Dendritic cell treated with granulocyte-macrophage colony-stimulating factor and Interleukin-4, amounts not matched to agents 40 ng/mL and 50 ng/mL, for 4 days (primary cell): ENCODE results near the gene SCYL2.
"Not testable (repeated sequence)": the region's sequence is repeated elsewhere in the genome, so short reads cannot be mapped to it uniquely, and the experiment has no call there.

Source experiments
- H3K27ac Mint-ChIP-seq: one replicate; pipeline ENCODE4 v1.8.0; 2022; ENCODE audit warnings: mild to moderate bottlenecking, mixed read lengths
- H3K27me3 Mint-ChIP-seq: one replicate; pipeline ENCODE4 v1.8.0; 2022; ENCODE audit warnings: mild to moderate bottlenecking, mixed read lengths
- H3K36me3 Mint-ChIP-seq: one replicate; pipeline ENCODE4 v1.8.0; 2022; ENCODE audit warnings: low read depth, mixed read lengths
- H3K4me1 Mint-ChIP-seq: one replicate; pipeline ENCODE4 v1.8.0; 2022; ENCODE audit warnings: low read depth, mixed read lengths
- H3K4me3 Mint-ChIP-seq: one replicate; pipeline ENCODE4 v1.8.0; 2022; ENCODE audit warnings: mild to moderate bottlenecking, moderate library complexity, mixed read lengths
- H3K9me3 Mint-ChIP-seq: one replicate; pipeline ENCODE4 v1.8.0; 2022; ENCODE audit warnings: mixed read lengths
- intact Hi-C: fragments of 100-400 bp; cut with micrococcal nuclease; formaldehyde crosslinking; loops from one replicate; pipeline ENCODE4 v1.15.0; 2022

Gene SCYL2

DNA sequence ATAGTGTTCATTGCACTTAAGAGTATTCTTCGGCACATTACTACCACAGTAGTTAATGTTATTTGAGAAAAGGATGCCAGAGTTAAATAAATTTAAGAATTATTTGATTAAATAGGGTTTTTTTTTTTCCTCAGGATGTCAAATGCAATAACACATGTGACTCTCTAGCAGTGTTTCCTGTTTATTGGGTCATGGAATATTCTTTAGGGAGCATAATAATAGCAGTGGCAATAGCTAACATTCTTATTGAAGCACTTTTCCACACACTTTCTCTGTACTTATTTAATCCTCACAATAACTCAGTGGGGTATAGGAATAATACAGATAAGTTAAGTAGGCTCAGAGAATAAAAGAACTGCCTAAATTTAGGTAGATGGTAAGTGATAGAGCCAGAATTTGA lies 44.3 kb downstream of the SCYL2 start:
- H3K27ac Mint-ChIP-seq, result no peak overlapping the region
- H3K36me3 Mint-ChIP-seq, result peaks cover 56% of the 10 kb centered on the region
- intact Hi-C loops, result loop anchor here (10.0 kb wide), 1 partner anchor 237 kb away; no protein-coding TSS in a partner anchor
- no peak overlapping the region for H3K4me3 Mint-ChIP-seq
- H3K9me3 Mint-ChIP-seq, result peaks cover 7% of the 10 kb centered on the region
- H3K4me1 Mint-ChIP-seq, result no peaks in the 10 kb centered on the region
- no peaks in the 10 kb centered on the region for H3K27me3 Mint-ChIP-seq

DNA sequence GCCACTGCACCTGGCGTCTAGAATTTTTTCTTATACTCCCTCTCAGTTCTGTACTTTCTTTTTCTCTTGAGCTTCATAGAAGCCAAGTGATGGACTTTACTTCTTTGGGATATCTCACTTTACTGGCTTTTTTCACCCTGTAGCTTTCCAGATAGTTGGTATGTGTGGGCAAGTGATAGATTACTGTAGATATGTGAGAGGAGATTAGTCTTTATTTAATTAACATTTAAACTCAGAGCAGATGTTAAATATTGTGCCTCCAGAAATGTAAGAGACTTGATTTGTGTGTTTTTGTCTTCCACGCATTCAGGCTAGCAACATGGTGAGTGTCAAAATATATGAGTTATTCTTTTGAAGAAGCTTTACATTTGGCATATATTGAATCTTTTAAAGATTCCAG lies 50.4 kb downstream of the SCYL2 start:
- Mint-ChIP-seq H3K4me3 (no peak overlapping the region), H3K9me3 (no peaks in the 10 kb centered on the region), H3K27me3 (no peaks in the 10 kb centered on the region), H3K4me1 (peaks cover 10% of the 10 kb centered on the region), H3K36me3 (peaks cover 58% of the 10 kb centered on the region), H3K27ac (no peak overlapping the region)
- intact Hi-C loops, result loop anchor here (10.0 kb wide), 1 partner anchor 243 kb away; no protein-coding TSS in a partner anchor

DNA sequence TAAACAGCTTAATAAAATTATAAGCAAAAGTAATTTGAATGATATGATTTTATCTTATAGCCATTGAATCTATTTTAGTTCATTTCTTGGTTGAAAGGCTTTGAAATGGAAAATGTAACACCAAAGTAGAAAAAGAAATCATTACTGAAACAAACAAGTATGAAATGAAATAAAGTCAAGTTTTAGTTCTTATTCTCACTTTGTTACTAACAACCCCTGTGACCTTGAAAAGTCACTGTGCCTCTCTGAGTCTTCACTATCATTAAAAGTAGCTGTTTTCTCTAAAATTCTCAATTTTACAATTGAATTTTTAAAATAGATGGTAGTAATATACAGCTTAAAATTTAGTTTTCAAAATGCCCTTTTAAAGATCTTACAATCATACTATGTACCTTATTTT lies 57.5 kb downstream of the SCYL2 start:
- Mint-ChIP-seq H3K27me3 (no peaks in the 10 kb centered on the region), H3K27ac (no peak overlapping the region), H3K36me3 (peaks cover 46% of the 10 kb centered on the region), H3K4me3 (no peak overlapping the region), H3K4me1 (peaks cover 7% of the 10 kb centered on the region), H3K9me3 (no peaks in the 10 kb centered on the region)
- intact Hi-C loops, result loop anchor here (10.0 kb wide), 1 partner anchor 90 kb away; no protein-coding TSS in a partner anchor

DNA sequence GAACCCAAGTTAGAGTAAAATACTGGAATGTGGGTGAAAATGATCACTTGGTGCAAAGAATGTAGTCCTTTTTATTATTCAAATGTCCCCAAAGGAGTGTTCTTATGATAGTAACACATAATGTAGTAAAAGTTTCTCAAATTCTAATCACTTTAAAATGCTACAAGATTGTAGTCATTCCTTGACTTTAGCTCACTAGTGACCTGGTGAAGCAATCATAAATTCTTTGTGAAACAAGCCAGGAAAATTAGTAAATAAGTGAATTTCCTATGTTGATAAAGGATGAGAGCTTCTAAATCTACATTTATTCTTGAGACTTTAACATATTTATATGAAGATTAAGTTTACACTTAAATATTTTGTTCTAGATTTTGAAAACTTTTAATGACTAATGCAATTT lies 59.2 kb downstream of the SCYL2 start:
- H3K4me3 Mint-ChIP-seq, result no peak overlapping the region

DNA sequence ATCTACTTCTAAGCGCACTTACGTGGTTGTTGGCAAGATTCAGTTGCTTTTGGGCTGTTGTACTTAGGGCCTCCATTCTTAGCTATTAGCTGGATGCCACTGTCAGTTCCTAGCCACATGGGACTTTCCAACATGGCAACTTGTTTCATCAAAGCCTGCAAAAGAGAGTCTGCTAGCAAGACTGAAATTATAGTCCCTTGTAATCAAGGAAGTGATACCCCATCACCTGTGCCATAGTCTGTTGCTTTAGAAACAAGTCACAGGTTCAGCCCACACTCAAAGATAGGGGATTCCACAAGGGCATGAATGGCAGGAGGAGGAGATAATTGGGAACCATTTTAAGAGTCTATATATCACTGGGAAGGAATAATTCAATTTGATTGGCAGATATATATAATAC lies 62.8 kb downstream of the SCYL2 start:
- no peak overlapping the region for H3K27ac Mint-ChIP-seq
- H3K4me1 Mint-ChIP-seq, result no peaks in the 10 kb centered on the region
- no peak overlapping the region for H3K4me3 Mint-ChIP-seq
- H3K27me3 Mint-ChIP-seq, result no peaks in the 10 kb centered on the region
- intact Hi-C loops, result loop anchor here (10.0 kb wide), 1 partner anchor 95 kb away; no protein-coding TSS in a partner anchor
- peaks cover 81% of the 10 kb centered on the region for H3K36me3 Mint-ChIP-seq
- H3K9me3 Mint-ChIP-seq, result no peaks in the 10 kb centered on the region

More for the DNA sequence above, 59.2 kb downstream of the SCYL2 start:
- Mint-ChIP-seq H3K27me3 (no peaks in the 10 kb centered on the region), H3K9me3 (no peaks in the 10 kb centered on the region), H3K36me3 (peaks cover 59% of the 10 kb centered on the region), H3K27ac (no peak overlapping the region), H3K4me1 (no peaks in the 10 kb centered on the region)
- intact Hi-C loops, result loop anchor here (10.0 kb wide), 1 partner anchor 91 kb away; no protein-coding TSS in a partner anchor

DNA sequence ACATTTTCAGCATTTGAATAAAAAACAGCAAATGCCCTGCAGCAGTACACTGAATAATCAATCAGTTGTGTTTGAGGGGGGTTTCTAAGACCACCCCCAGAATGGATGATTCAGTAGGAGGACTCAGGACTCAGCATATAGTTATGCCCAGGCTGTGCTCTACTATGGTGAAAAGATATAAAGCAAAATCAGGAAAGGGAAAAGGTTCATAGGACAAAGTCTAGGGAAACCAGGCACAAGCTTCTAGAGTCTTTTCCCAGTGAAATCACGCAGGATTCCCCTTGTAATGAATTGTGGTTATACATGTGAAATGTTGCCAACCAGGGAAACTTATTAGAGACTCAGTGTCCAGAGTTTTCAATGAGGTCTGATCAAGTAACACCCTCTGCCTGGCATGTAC lies 64.9 kb downstream of the SCYL2 start:
- no peak overlapping the region for H3K4me3 Mint-ChIP-seq
- H3K27me3 Mint-ChIP-seq, result no peaks in the 10 kb centered on the region
- intact Hi-C loops, result no loop called here
- H3K4me1 Mint-ChIP-seq, result no peaks in the 10 kb centered on the region
- peaks cover 95% of the 10 kb centered on the region for H3K36me3 Mint-ChIP-seq
- H3K27ac Mint-ChIP-seq, result no peak overlapping the region
- no peaks in the 10 kb centered on the region for H3K9me3 Mint-ChIP-seq

DNA sequence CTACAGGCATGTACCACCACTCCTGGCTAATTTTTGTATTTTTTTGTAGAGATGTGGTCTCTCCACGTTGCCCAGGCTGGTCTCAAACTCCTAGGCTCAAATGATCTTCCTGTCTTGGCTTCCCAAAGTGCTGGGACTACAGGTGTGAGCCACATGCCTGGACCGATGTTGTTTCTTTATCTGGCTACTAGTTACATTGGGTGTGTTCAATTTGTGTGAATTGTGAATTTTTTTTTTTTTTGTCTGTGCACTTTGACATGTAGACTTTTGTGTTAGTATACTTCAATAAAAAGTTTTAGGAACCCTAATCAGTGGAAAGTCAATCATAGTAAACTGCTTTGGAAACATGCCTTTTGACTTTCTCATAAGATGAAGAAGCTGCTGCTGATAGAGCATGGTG lies 65.9 kb downstream of the SCYL2 start:
- no peaks in the 10 kb centered on the region for H3K9me3 Mint-ChIP-seq
- no peaks in the 10 kb centered on the region for H3K27me3 Mint-ChIP-seq
- intact Hi-C loops, result no loop called here
- no peaks in the 10 kb centered on the region for H3K4me1 Mint-ChIP-seq
- no peak overlapping the region for H3K4me3 Mint-ChIP-seq
- H3K27ac Mint-ChIP-seq, result no peak overlapping the region
- H3K36me3 Mint-ChIP-seq, result peaks cover 87% of the 10 kb centered on the region

DNA sequence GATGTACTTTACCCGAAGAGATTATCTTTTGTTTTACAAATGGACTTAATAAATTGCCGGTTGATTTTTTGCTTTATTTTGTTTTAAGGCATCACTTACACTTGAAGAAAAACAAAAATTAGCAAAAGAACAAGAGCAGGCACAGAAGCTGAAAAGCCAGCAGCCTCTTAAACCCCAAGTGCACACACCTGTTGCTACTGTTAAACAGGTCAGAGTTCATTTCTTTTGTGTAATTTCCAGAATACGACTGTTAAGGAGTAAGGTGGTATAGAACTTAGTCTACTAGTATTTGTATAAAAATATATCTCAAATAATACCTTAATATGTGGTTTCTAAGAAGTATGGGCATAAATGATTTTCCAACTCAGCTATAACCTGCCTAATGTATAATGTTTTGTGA lies 70.3 kb downstream of the SCYL2 start:
- H3K27me3 Mint-ChIP-seq, result no peaks in the 10 kb centered on the region
- intact Hi-C loops, result no loop called here
- H3K27ac Mint-ChIP-seq, result no peak overlapping the region
- H3K36me3 Mint-ChIP-seq, result peaks cover 63% of the 10 kb centered on the region
- no peaks in the 10 kb centered on the region for H3K4me1 Mint-ChIP-seq
- no peaks in the 10 kb centered on the region for H3K9me3 Mint-ChIP-seq
- no peak overlapping the region for H3K4me3 Mint-ChIP-seq

DNA sequence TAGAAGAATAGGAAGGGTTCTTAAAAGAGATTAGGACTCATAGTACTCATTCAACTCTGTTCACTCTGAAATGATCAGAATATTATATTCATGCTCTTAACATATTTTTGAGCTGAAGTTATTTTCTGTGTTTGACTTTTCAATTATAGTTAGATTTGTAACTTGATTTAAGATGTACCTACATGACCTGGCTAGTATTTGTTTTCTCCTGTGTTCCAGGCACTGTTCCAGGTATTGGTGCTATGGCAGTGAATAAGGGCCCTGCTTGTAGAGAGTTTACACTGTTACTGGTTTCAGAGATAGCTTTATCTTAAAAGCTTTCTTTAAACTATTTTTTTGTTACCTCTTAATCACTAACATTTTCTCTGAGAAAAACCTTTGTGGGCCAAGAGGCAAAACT lies 70.8 kb downstream of the SCYL2 start:
- no peaks in the 10 kb centered on the region for H3K27me3 Mint-ChIP-seq
- no peaks in the 10 kb centered on the region for H3K9me3 Mint-ChIP-seq
- no peak overlapping the region for H3K27ac Mint-ChIP-seq
- H3K36me3 Mint-ChIP-seq, result peaks cover 63% of the 10 kb centered on the region
- intact Hi-C loops, result no loop called here
- H3K4me3 Mint-ChIP-seq, result no peak overlapping the region
- no peaks in the 10 kb centered on the region for H3K4me1 Mint-ChIP-seq

DNA sequence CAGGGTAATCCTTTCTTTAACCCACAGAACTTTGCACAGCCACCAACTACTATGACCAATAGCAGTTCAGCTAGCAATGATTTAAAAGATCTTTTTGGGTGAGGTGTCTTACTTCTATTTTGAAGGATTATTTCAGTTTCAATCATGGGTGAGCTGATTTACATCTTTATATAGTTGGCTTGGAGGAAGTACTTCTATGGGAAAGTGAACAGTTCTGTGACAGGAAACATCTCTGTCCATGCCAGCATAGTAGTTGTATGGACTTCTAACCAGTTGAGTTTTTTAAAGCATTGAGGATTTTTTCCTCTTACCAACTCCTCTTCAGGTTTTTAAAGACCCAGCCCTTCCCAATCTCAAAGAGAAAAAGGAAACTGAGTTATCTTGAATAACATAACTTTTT lies 72.1 kb downstream of the SCYL2 start:
- H3K9me3 Mint-ChIP-seq, result no peaks in the 10 kb centered on the region
- no peak overlapping the region for H3K27ac Mint-ChIP-seq

DNA sequence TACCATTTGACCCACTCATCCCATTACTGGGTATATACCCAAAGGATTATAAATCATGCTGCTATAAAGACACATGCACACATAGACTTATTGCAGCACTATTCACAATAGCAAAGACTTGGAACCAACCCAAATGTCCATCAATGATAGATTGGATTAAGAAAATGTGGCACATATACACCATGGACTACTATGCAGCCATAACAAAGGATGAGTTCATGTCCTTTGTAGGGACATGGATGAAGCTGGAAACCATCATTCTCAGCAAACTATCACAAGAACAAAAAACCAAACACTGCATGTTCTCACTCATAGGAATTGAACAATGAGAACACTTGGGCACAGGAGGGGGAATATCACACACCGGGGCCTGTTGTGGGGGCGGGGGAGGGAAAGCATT lies 75.9 kb downstream of the SCYL2 start:
- H3K9me3 Mint-ChIP-seq, H3K4me1 Mint-ChIP-seq, H3K27ac Mint-ChIP-seq, H3K27me3 Mint-ChIP-seq, intact Hi-C loops, H3K4me3 Mint-ChIP-seq: not testable (repeated sequence)
- H3K36me3 Mint-ChIP-seq, result peaks cover 24% of the 10 kb centered on the region

More for the DNA sequence above, 72.1 kb downstream of the SCYL2 start:
- no peak overlapping the region for H3K4me3 Mint-ChIP-seq
- no peaks in the 10 kb centered on the region for H3K4me1 Mint-ChIP-seq
- intact Hi-C loops, result no loop called here
- H3K27me3 Mint-ChIP-seq, result no peaks in the 10 kb centered on the region
- peaks cover 54% of the 10 kb centered on the region for H3K36me3 Mint-ChIP-seq

DNA sequence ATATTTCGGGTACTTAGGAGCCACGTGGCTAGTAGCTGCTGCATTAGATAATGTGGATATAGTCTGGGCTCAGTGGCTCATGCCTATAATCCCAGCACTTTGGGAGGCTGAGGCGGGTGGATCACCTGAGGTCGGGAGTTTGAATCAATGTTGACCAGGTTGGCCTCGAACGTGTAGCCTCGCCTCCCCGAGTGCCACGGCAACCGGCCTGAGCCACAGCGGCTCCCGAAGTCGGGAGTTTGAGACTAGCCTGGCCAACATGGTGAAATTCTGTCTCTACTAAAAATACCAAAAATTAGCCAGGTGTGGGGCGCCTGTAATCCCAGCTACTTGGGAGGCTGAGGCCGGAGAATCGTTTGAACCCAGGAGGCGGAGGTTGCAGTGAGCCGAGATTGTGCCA lies 77.4 kb downstream of the SCYL2 start:
- H3K27ac Mint-ChIP-seq, H3K9me3 Mint-ChIP-seq, intact Hi-C loops, H3K4me1 Mint-ChIP-seq, H3K4me3 Mint-ChIP-seq, H3K27me3 Mint-ChIP-seq: not testable (repeated sequence)
- peaks cover 13% of the 10 kb centered on the region for H3K36me3 Mint-ChIP-seq

DNA sequence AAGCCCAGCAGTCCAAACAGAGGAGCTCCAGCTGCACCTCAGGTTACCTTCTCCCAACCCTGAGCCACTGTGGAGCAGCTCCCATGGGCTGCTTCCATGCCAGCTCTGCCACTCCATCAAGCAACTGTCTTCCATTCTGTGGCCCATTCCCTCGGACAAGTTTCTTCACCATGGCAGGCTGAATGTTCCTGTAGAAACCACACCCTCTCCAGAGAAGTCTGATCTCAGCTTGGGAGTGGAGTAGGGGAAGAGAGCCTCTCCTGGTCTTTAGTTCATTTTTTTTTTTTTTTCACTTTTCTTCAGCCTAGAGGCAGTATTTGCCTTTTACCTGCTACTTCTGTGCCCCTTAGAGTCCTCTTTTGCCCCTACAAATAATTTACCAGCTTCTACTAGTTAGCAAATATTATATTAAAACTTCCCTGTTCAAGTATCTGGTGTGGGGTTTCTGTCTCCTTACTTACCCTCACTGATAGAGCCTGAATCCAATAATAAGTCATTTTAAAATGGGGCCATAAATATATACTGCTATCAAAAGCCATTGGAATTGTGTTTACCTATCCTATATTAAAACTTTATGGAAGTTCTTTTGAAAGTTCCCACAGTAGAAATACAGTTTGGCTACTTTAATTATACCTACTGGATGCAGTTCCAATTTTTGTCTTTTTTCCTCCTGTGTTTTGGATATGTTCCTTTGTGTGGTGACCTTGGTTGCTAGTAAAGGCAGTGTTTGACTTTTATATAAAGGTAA lies 78.2 kb downstream of the SCYL2 start:
- Mint-ChIP-seq H3K4me3 (no peak overlapping the region), H3K27me3 (no peaks in the 10 kb centered on the region), H3K9me3 (no peaks in the 10 kb centered on the region), H3K36me3 (peaks cover 11% of the 10 kb centered on the region), H3K4me1 (no peaks in the 10 kb centered on the region), H3K27ac (no peak overlapping the region)
- intact Hi-C loops, result no loop called here

DNA sequence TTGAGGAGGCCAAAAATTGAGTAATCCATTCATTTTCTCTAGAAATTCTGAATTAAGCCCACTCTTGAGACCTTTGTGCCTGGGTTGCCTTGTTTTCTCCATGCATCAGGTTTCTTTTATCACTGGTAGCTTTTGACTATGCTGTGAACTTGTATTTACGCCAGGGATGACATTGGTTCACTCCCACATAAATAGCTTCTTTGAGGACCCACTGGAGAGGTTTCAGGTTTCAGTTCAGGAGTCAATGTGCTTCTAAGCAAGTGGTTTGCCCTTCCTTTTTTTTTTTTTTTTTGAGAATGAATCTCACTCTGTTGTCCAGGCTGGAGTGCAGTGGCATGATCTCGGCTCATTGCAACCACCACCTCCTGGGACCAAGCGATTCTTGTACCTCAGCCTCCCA lies 79.7 kb downstream of the SCYL2 start:
- Mint-ChIP-seq H3K4me3 (no peak overlapping the region), H3K4me1 (no peaks in the 10 kb centered on the region), H3K36me3 (peaks cover 11% of the 10 kb centered on the region), H3K9me3 (no peaks in the 10 kb centered on the region), H3K27ac (no peak overlapping the region), H3K27me3 (peaks cover 2% of the 10 kb centered on the region)
- intact Hi-C loops, result no loop called here
